ENCODE measurements around the gene PRRG2. TPM values are rescaled to one million over a fixed set of nuclear protein-coding genes. Genes with fewer than 3 reads are reported as not detected.

Gene PRRG2
- total RNA-seq, 1 donor from 2014 or later = 0.84 TPM

GRCh38 chr19:49580264-49581006, 681 bp upstream of the PRRG2 start, which contains the start of gene NOSIP:
TSS of gene NOSIP (minus strand) at chr19:49580556. CDS start at chr19:49560691, 19,865 bp downstream.
- Mint-ChIP-seq H3K27ac (peak within 1 kb of the TSS; percentile 87), H3K36me3 (ENCODE audit: low read depth) (peaks cover 9% of the 10 kb centered on the region), H3K4me3 (ENCODE audit: low read depth) (peak within 1 kb of the TSS; percentile 94), H3K4me1 (ENCODE audit: low read depth) (peaks cover 17% of the 10 kb centered on the region), H3K9me3 (no peaks in the 10 kb centered on the region), H3K27me3 (ENCODE audit: low read depth) (no peaks in the 10 kb centered on the region)
- intact Hi-C loops (cut with micrococcal nuclease) = loop anchor here (1.0 kb wide), 1 partner anchor 13 kb away; no protein-coding TSS in a partner anchor
- peak; percentile 93 for DNase-seq (ENCODE audit: low spot score)

- Mint-ChIP-seq H3K4me3 (ENCODE audit: low read depth) (no peak overlapping the region), H3K9me3 (no peaks in the 10 kb centered on the region), H3K4me1 (ENCODE audit: low read depth) (peaks cover 18% of the 10 kb centered on the region), H3K36me3 (ENCODE audit: low read depth) (peaks cover 3% of the 10 kb centered on the region), H3K27me3 (ENCODE audit: low read depth) (peaks cover 2% of the 10 kb centered on the region), H3K27ac (no peak overlapping the region)
- no peak for DNase-seq (ENCODE audit: low spot score)
- intact Hi-C loops (cut with micrococcal nuclease) = no loop called here
These were observed 2.1 kb downstream of the PRRG2 start for GRCh38 chr19:49583239-49583638.

- intact Hi-C loops (cut with micrococcal nuclease) = no loop called here
- Mint-ChIP-seq H3K4me3 (ENCODE audit: low read depth) (no peak overlapping the region), H3K27ac (no peak overlapping the region), H3K9me3 (no peaks in the 10 kb centered on the region), H3K4me1 (ENCODE audit: low read depth) (peaks cover 14% of the 10 kb centered on the region), H3K27me3 (ENCODE audit: low read depth) (peaks cover 7% of the 10 kb centered on the region), H3K36me3 (ENCODE audit: low read depth) (peaks cover 3% of the 10 kb centered on the region)
- DNase-seq (ENCODE audit: low spot score) = no peak
These were observed 3.9 kb downstream of the PRRG2 start for GRCh38 chr19:49585023-49585422.

- no peaks in the 10 kb centered on the region for H3K36me3 Mint-ChIP-seq (ENCODE audit: low read depth)
- DNase-seq (ENCODE audit: low spot score) = no peak
- H3K27me3 Mint-ChIP-seq (ENCODE audit: low read depth) = peaks cover 7% of the 10 kb centered on the region
- H3K4me1 Mint-ChIP-seq (ENCODE audit: low read depth) = peaks cover 10% of the 10 kb centered on the region
- no peak overlapping the region for H3K27ac Mint-ChIP-seq
- intact Hi-C loops (cut with micrococcal nuclease) = no loop called here
- H3K9me3 Mint-ChIP-seq = no peaks in the 10 kb centered on the region
- no peak overlapping the region for H3K4me3 Mint-ChIP-seq (ENCODE audit: low read depth)
These were observed 6.1 kb downstream of the PRRG2 start for GRCh38 chr19:49587227-49587626.

GRCh38 chr19:49588365-49589122, 7.4 kb downstream of the PRRG2 start:
- no peak overlapping the region for H3K27ac Mint-ChIP-seq
- H3K4me3 Mint-ChIP-seq (ENCODE audit: low read depth) = no peak overlapping the region
- no peaks in the 10 kb centered on the region for H3K9me3 Mint-ChIP-seq
- H3K36me3 Mint-ChIP-seq (ENCODE audit: low read depth) = peaks cover 4% of the 10 kb centered on the region
- intact Hi-C loops (cut with micrococcal nuclease) = no loop called here
- H3K27me3 Mint-ChIP-seq (ENCODE audit: low read depth) = peaks cover 7% of the 10 kb centered on the region
- DNase-seq (ENCODE audit: low spot score) = no peak
- peaks cover 15% of the 10 kb centered on the region for H3K4me1 Mint-ChIP-seq (ENCODE audit: low read depth)

GRCh38 chr19:49589502-49589905, 8.4 kb downstream of the PRRG2 start:
- Mint-ChIP-seq H3K27ac (no peak overlapping the region), H3K9me3 (no peaks in the 10 kb centered on the region), H3K36me3 (ENCODE audit: low read depth) (peaks cover 14% of the 10 kb centered on the region), H3K27me3 (ENCODE audit: low read depth) (peaks cover 7% of the 10 kb centered on the region), H3K4me3 (ENCODE audit: low read depth) (no peak overlapping the region), H3K4me1 (ENCODE audit: low read depth) (peaks cover 22% of the 10 kb centered on the region)
- DNase-seq (ENCODE audit: low spot score) = no peak
- intact Hi-C loops (cut with micrococcal nuclease) = no loop called here

- Mint-ChIP-seq H3K4me3 (ENCODE audit: low read depth) (peak overlapping the region; percentile 83), H3K4me1 (ENCODE audit: low read depth) (peaks cover 22% of the 10 kb centered on the region), H3K27me3 (ENCODE audit: low read depth) (peaks cover 7% of the 10 kb centered on the region), H3K36me3 (ENCODE audit: low read depth) (peaks cover 19% of the 10 kb centered on the region), H3K9me3 (no peaks in the 10 kb centered on the region), H3K27ac (peak overlapping the region; percentile 82)
- DNase-seq (ENCODE audit: low spot score) = peak; percentile 94
- intact Hi-C loops (cut with micrococcal nuclease) = loop anchor here (2.0 to 5.0 kb wide), 3 partner anchors 222 to 1333 kb away; partner anchors contain the start of genes AKT1S1, CARD8, FUZ and TBC1D17
These were observed 9.2 kb downstream of the PRRG2 start for GRCh38 chr19:49590071-49590970.

- H3K9me3 Mint-ChIP-seq = no peaks in the 10 kb centered on the region
- peak; percentile 73 for DNase-seq (ENCODE audit: low spot score)
- intact Hi-C loops (cut with micrococcal nuclease) = loop anchor here (1.0 to 5.0 kb wide), 4 partner anchors 85 to 1334 kb away; partner anchors contain the start of genes AKT1S1, CARD8, FUZ and TBC1D17
- H3K27ac Mint-ChIP-seq = peak within 1 kb of the TSS; percentile 82
- H3K4me3 Mint-ChIP-seq (ENCODE audit: low read depth) = peak within 1 kb of the TSS; percentile 83
- H3K36me3 Mint-ChIP-seq (ENCODE audit: low read depth) = peaks cover 22% of the 10 kb centered on the region
- peaks cover 7% of the 10 kb centered on the region for H3K27me3 Mint-ChIP-seq (ENCODE audit: low read depth)
- peaks cover 22% of the 10 kb centered on the region for H3K4me1 Mint-ChIP-seq (ENCODE audit: low read depth)
These were observed 10.0 kb downstream of the PRRG2 start, which contains the start of gene PRR12 for GRCh38 chr19:49590971-49591730. TSS of gene PRR12 (plus strand) at chr19:49591182. CDS start at chr19:49591655, 473 bp downstream.

- peak overlapping the region; percentile 82 for H3K27ac Mint-ChIP-seq
- no peaks in the 10 kb centered on the region for H3K9me3 Mint-ChIP-seq
- H3K4me3 Mint-ChIP-seq (ENCODE audit: low read depth) = peak overlapping the region; percentile 83
- H3K4me1 Mint-ChIP-seq (ENCODE audit: low read depth) = peaks cover 22% of the 10 kb centered on the region
- H3K36me3 Mint-ChIP-seq (ENCODE audit: low read depth) = peaks cover 22% of the 10 kb centered on the region
- DNase-seq (ENCODE audit: low spot score) = peak; percentile 46
- peaks cover 7% of the 10 kb centered on the region for H3K27me3 Mint-ChIP-seq (ENCODE audit: low read depth)
- intact Hi-C loops (cut with micrococcal nuclease) = loop anchor here (1.0 to 5.0 kb wide), 4 partner anchors 84 to 1335 kb away; partner anchors contain the start of genes AKT1S1, CARD8, FUZ and TBC1D17
These were observed 10.8 kb downstream of the PRRG2 start for GRCh38 chr19:49591731-49592485.

- intact Hi-C loops (cut with micrococcal nuclease) = loop anchor here (1.0 to 5.0 kb wide), 4 partner anchors 12 to 1335 kb away; partner anchors contain the start of genes CARD8, FUZ, NOSIP and RRAS
These were observed 11.5 kb downstream of the PRRG2 start for GRCh38 chr19:49592486-49593232.

More at GRCh38 chr19:49592486-49593232, 11.5 kb downstream of the PRRG2 start:
- H3K36me3 Mint-ChIP-seq (ENCODE audit: low read depth) = peaks cover 22% of the 10 kb centered on the region
- no peaks in the 10 kb centered on the region for H3K9me3 Mint-ChIP-seq
- peak overlapping the region; percentile 79 for H3K27ac Mint-ChIP-seq
- DNase-seq (ENCODE audit: low spot score) = no peak
- H3K27me3 Mint-ChIP-seq (ENCODE audit: low read depth) = peaks cover 7% of the 10 kb centered on the region
- H3K4me3 Mint-ChIP-seq (ENCODE audit: low read depth) = peak overlapping the region; percentile 83
- peaks cover 22% of the 10 kb centered on the region for H3K4me1 Mint-ChIP-seq (ENCODE audit: low read depth)
